HG02884 (cell line): ENCODE results near the gene NOL4L.

Experiments used
- ATAC-seq: cut with Tn5 transposase; IDR thresholded peaks from one replicate; pipeline ENCODE4 v1.9.1; 2021; ENCODE audit warnings: mild to moderate bottlenecking, moderate library complexity; ENCODE audit not compliant: unreplicated experiment

Gene NOL4L

DNA sequence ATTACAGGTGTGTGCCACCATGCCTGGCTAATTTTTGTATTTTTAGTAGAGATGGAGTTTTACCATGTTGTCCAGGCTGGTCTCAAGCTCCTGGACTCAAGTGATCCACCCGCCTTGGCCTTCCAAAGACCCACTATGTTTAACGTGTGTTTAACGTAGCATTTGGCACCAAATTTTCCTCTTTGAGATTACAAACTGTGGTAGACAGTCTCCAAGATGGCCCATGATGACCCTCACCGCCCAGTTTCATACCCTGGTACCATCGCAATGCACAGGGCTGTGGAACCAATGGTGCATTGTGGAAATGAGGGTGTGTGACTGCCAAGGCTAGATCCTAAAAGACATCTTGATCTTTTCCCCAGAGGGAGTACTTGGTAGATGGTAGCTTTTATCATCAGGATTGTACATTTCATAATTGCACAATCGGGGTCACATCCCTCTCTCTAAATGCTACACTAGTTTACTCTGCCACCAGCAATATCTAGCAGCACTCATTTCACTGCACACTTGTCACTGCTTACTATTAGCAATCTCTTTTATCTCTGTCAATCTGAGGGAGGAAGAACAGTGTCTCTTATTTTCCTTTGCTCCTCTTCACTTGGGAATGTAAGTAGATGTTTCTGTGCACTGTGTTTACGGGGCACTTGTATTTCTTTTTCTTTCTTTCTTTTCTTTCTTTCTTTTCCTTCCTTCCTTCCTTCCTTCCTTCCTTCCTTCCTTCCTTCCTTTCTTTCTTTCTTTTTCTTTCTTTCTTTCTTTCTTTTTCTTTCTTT lies 96.9 kb downstream of the NOL4L start:
- ATAC-seq = no peak

DNA sequence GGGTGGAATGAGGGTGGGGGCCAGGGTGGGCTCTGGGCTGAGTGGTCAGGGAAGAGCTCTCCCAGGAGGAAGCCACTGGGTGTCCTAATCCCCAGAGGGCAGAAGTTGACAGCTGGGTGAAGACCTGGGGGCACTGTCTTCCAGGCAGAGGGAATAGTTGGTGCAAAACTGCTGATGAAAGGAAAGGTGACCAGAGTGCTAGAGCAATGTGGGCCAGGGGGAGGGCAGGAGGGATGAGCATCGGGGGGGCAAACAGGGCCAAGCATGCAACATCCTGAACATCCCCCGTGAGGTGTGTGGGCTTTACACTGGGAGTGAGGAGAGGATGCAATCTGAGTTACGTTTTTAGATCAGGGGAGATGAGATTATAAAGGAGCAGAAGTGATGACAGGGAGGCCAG lies 97.8 kb downstream of the NOL4L start:
- ATAC-seq = no peak

GRCh38 chr20:32485770-32486478 lies 99.2 kb downstream of the NOL4L start:
- no peak for ATAC-seq

DNA sequence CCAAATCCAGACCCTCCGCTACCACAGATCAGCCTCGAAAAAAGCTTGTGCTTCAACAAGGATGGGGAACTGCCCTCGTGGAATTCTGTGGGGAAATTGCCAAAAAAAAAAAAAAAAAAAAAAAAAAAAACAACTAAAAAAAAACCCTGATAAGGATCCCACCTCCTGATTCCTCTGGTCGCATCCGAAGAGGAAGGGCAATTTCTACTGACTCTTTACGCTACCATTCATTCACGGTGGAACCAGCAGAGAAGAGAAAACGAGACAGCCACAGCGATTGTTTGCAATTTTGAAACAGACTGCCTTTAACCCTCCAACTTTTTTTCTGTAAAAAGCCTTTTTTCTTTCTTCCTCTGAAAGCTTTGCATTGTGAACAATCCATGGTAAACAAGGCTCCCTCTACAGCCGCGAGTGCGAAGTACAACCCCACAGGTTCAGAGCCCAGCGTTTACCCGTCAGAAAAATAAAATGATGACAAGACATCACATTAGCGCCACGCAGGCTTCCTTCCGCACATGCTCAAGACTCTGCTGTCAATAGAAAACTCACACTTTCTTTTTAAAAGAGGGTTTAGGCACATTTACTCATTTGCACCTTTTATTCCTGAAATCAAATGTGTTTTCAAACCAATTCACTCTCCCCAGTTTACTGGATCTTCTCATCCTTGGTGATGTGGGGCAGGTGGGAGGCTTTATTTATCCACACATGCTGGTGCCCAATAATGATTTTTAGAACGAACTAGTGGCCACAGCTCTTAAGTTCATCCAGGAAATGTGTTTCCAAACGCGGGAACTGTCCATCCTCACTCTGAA lies 100.0 kb downstream of the NOL4L start:
- no peak for ATAC-seq

- ATAC-seq = no peak
These were observed 100.7 kb downstream of the NOL4L start for GRCh38 chr20:32484225-32484957.

DNA sequence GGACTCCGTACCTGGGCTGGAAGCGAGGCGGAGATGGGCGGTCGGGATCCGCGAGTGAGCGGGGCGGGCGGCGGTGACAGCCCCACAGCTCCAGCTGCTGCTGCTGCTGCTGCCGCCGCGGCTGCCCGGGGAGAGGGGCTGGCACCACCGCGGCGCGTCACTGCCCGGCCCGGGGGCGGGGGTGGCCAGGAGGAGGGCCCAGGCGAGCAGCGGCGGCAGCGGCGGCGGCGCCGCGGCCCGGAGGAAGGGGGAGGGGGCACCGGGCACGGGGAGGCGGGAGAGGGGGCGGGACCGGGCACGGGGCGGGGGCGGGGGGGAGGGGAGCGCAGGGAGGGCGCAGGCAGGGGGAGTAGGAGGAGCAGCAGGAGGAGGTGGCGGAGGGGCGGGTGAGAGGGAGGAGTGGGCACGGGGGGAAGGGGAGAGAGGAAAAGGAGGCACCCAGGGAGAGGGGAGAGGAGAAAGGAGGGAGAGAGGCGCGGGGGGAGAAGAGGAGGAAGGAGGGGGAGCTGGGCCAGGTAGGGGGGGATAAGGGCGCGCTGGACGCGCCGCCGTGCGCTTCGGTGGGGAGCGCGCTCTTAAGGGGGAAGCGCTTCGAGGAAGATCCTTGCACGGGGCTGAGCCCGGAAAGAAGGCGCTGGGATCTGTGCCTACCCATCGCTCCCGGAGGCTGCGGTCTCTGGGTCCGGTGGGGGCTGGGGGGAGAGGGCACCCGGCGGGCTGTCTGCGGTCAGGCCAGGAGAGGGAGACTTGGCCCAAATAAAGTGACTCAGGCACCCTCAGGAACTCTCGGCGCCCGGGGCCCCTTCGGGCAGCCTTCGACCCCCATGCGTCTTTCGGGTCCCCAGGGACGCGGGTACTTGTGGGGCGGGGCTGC lies 101.5 kb downstream of the NOL4L start:
- no peak for ATAC-seq

GRCh38 chr20:32482442-32483261 lies 102.5 kb downstream of the NOL4L start:
- no peak for ATAC-seq

- ATAC-seq = no peak
These were observed 103.0 kb downstream of the NOL4L start for GRCh38 chr20:32482143-32482441.

GRCh38 chr20:32481311-32482142 lies 103.6 kb downstream of the NOL4L start:
- ATAC-seq = no peak

DNA sequence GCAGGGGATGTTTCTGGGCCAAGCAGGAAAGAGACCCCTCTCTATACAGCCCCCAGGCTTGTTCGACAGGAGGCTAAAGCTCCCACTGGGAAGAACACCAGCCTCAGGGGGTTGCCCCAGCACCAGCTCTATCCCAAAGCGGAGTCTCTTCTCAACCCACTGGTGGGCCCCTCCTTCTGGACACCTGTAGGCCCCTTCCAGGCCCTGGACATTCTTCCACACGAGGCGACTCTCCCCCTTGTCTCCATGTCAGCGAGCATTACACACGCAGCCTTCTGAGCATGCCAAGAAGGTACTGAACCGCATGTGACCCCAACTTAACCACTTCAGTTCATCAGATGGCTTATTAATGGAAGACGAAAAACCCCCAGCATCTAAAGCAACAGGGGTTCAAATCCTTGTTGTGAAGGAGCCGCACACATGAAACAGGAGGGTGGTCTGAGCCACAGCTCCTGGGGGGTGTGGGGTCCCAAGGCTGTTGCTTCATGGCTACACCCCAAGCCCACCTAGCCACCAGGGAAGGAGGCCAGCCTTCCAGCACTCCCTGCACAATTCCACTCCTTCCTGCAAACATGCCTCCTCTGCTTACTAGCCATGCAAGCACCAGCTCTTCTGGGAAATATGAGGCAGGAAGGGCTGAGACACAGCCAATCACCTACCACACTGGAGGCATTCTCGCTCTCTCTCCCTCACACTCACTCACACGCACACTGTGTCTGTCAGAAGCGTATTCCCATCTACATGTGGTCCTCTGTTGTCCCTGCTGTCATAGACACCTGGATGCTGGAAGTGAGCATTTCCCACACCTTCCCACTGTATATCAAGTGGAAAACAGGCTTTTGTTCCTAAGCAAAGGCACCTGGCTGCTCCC lies 104.5 kb downstream of the NOL4L start:
- no peak for ATAC-seq

GRCh38 chr20:32479697-32480171 lies 105.4 kb downstream of the NOL4L start:
- no peak for ATAC-seq

- ATAC-seq = no peak
These were observed 106.1 kb downstream of the NOL4L start for GRCh38 chr20:32479012-32479411.

GRCh38 chr20:32478576-32478975 lies 106.6 kb downstream of the NOL4L start:
- no peak for ATAC-seq

DNA sequence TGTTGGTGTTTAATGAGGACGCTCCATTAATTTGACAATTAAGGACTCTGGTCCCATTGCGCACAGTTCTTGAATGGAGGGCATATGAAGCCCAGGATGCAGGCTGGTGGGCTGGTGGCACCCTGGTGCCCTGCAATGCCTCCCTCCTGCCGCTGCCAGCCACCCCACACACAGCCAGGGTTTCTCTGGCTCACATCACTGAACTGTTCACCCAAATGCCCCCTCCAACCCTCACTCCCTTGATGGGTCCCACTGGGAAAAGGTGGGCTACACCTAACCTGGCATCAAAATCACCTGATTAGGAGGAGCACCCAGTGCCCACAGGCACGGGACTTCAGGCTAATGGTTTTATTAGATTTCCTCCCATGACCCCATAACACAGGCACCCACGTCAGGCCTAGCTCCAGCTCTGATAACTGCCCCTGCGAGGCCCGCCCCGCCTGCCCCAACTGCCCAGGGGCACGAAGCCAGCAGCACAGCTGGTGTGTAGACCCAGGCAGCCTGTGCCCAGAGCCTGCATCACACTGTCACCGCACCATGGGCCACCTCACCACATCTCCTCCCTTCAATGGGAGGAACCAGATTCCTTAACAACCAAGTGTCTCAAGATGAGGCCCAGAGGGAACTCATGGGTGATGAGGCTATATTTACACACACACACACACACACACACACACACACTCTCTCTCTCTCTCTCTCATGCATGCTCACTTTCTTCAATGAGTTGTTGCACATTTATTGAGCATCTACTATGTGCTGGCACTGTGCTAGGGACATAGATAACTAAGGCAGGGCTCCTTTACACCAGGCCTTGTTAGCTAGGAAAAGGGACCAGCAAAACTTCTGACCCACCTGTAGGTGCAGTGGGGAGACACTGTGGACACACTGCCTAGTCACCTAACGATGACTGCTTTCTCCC lies 107.3 kb downstream of the NOL4L start:
- no peak for ATAC-seq

DNA sequence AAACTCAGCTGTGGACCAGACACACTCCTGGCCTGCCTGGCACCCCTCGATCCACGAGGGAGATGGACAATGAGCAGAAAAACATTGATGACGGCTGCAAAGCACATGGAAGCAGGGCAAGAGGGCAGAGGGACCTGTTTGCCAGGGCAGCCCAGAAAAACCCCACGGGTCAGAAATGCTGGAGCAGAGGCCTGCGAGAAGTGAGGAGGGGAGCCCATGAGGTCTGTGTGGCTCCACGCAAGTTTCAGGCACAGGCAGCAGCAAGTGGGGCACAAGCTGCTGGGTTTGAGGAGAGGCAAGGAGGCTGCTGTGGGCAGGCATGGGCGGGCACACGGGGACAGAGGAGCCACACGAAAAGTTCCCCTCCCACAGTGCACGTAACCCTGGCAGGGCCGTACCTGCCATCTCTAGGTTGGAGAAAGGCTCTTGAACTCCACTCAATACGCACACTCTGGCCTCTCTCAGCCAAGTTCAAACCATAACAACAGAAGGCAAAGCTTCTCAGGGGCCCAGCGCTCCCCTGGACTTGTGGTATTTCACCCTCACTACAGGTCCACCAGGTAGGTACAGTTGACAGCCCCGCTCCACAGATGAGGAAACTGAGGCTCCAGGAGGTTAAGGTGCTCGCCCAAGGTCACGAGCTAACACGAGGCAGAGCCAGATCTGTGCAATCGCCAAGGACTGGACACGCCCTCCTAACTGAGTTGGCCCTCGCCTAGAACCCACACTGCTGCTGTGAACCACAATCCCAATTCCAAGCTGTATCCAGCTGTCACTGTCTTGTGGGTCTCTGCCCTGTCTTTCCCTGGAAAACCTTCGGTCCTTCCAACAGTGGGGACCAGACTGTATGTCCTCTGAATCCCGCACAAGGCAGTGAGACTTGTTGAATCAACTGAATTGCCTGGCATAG lies 108.2 kb downstream of the NOL4L start:
- ATAC-seq = no peak
